Fibroblast of peridontal ligament (primary cell): ENCODE results near the gene RIPOR2.

ENCODE experiments used
- DNase-seq: peaks from one replicate; pipeline ENCODE4 v3.0.0-alpha.2; 2010; ENCODE audit errors: extremely low read depth

RIPOR2 gene, protein sequence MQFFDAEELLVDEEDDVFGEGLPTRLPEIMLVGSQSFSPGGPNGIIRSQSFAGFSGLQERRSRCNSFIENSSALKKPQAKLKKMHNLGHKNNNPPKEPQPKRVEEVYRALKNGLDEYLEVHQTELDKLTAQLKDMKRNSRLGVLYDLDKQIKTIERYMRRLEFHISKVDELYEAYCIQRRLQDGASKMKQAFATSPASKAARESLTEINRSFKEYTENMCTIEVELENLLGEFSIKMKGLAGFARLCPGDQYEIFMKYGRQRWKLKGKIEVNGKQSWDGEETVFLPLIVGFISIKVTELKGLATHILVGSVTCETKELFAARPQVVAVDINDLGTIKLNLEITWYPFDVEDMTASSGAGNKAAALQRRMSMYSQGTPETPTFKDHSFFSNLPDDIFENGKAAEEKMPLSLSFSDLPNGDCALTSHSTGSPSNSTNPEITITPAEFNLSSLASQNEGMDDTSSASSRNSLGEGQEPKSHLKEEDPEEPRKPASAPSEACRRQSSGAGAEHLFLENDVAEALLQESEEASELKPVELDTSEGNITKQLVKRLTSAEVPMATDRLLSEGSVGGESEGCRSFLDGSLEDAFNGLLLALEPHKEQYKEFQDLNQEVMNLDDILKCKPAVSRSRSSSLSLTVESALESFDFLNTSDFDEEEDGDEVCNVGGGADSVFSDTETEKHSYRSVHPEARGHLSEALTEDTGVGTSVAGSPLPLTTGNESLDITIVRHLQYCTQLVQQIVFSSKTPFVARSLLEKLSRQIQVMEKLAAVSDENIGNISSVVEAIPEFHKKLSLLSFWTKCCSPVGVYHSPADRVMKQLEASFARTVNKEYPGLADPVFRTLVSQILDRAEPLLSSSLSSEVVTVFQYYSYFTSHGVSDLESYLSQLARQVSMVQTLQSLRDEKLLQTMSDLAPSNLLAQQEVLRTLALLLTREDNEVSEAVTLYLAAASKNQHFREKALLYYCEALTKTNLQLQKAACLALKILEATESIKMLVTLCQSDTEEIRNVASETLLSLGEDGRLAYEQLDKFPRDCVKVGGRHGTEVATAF

DNA sequence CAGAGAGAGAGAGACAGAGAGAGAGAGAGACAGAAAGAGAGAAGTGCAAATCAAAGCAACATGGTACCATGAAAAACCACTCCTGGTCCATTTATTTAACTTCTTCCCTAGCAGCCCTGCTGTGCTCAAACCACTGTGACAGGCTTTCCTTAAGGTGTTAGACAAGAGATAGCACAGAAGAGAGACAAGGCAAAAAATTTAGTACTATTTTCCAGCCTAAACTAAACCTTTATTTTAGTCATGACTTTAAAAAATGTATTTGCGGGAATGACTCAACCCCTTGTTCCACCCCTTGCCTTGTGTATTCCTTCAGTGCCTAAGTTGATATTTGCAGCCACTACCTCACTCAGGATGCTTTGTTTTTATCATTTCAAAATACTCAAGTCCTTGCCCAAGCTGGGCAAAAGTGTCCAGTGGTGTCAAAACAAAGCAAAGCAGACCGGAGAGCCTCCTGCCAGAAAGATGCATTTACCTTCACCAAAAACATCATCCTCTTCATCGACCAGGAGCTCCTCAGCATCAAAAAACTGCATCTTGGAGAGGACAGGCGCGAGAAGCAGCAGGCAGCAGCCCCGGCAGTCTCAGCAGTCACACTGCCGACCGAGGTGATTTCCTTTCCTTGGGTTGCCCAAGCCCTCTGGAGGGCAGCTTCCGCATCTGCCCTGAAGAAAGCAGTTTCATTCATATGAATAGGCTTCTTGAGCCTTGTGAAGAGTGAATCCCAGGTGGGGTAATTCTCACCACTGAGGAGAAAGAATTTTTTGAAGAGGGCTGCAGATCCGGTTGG lies at the start of gene RIPOR2:
TSS of gene RIPOR2 (minus strand) at position 595 of the 787 bp plus-strand sequence. CDS start at position 533, 62 bp downstream.
- DNase-seq: no peak

DNA sequence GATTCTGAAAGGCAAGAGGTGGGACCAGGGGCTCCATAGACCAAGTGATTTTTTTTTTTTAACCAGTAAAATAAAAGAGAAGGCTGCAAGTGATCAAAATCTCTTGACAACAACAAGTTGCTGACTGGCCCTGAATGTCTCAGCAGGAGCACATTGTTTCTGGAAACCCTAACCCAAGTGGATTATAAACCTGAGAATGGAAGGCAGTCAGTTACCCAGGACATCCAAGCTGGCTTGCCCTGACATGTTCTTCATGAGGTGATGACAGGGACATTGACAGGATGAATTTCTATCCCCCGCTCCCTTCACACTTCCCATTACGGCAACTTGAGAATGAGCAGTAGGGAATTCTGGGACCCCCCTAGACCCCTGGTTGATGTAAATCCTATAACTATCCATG lies 49.6 kb upstream of the RIPOR2 start:
- no peak for DNase-seq

DNA sequence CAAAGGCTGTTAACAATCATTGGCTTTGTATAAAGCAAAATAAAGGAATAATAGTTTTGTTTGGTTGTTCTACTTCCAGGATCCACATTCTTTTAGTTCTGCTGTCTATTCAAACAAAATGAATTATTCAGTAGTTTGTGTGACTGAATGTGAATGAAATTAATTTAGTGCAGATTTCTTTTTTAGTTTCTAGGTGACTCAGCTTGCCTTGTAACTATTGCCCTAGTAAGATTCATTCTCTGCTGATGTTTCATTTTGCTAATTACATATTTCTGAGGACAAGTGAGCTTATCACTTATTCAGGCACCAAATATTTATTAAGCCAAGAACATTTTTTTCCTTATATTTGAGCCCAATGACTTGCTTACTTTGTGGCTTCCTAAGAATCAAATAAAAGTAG lies 46.5 kb upstream of the RIPOR2 start:
- DNase-seq: peak; percentile 15

DNA sequence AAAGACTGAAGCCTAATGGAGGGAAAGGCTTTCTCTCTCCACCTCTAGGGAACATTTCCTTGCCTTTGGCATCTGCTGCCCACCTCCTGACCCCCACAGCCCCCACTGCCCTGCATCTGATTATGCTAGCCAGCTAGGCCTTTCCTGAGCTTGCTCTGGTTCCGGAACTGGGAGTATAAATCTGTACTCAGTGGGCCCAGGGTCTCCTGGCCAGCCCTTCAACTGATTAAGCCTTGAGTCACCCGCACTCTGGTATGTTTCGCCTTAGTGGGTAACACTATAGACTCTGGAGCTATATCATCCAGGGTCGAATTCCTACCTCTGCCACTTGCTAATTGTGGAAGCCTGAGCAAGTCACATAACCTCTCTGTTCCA lies 45.6 kb upstream of the RIPOR2 start:
- no peak for DNase-seq

DNA sequence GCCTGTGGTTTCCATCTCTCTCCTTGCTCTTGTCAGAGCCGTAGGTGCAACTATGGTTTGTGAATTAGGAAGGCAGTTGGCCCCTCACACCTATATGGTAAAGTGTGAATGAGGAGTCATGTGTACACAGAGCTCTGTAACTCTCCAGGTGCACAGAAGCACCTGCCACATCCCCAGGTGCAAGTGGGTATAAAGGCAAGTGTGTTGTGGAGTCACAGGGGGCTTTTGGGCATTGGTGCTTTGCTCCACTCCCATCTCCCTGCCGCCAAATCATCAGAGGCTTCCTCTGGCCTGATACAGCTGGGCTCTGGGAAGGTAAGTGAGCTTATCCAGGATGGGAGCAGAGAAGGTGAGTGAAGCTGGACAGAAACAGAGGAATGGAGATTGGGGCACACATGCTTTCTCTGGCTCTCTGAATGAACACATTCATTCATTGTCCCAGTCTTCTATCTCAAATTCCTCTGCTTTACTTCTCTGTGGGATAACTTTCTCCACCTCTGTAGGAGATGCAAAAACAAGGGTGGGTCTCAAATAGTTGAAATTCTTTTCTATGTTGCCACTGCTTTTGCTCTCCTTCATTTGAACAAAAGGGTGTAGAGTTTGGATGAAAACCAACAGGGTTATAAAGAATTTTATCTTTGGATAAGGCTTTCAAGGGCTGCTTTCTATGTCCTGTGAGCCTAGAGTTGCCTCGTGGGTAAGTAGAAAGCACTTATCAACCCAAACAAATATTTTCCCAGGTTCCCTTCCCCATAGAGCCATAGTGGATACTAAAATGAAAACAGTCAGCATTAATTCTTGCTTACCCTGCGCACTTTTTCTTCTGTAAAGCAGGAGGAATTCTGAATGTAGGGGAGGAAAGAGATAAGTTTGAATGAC lies 45.0 kb upstream of the RIPOR2 start:
- DNase-seq: no peak

DNA sequence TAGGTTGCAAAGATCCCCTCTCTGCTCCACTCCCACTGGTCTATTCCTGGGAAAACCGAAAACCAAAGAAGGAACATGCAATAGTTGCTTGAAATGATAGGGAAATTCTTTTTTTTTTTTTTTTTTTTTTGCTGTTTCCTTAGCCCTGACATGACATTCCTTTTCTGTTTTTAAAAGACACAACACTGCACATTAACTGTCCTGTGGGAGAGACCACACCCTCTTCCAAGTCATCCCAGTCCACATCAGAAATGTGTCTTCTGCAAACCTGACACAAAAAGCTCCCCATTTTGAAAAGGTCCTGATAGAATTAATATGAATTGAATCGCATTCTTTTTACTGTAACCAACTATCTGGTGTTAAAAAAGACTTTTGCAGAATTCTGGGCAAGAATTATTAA lies 43.4 kb upstream of the RIPOR2 start:
- DNase-seq: no peak

DNA sequence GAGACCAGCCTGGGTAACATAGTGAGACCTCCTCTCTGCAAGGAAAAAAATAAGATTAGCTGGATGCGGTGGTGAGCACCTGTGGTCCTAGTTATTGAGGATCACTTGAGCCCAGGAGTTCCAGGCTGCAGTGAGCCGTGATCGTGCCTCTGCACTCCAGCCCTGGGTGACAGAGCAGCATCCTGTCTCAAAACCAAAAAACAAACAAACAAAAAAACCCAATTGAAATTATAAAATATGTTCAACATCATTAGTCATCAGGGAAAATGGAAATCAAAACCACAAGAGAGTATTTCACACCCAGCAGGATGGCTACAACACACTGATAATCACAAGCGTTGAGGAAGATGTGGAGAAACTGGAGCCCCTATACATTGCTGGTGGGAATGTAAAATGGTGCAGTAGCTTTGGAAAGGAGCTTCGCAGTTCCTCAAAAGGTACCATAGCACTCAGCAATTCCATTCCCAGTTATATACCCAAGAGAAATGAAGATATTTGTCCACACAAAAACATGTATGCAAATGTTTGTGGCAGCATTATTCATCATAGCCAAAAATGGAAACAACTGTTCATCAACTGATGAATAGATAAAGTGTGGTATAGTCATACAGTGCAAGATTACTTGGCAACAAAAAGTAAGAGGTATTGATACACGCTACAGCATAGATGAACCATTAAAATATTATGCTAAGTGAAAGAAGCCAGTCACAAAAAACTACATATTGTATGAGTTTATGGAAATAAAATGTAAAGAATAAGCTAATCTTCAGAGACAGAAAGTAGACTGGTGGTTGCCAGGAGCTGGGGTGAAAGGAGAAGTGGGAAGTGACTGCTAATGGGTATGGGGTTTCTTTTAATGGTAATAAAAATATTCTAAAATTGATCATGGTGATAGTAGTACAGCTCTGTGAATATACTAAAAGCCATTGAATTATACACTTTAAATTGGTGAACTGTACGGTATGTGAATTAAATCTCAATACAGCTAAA lies 38.7 kb upstream of the RIPOR2 start:
- no peak for DNase-seq

DNA sequence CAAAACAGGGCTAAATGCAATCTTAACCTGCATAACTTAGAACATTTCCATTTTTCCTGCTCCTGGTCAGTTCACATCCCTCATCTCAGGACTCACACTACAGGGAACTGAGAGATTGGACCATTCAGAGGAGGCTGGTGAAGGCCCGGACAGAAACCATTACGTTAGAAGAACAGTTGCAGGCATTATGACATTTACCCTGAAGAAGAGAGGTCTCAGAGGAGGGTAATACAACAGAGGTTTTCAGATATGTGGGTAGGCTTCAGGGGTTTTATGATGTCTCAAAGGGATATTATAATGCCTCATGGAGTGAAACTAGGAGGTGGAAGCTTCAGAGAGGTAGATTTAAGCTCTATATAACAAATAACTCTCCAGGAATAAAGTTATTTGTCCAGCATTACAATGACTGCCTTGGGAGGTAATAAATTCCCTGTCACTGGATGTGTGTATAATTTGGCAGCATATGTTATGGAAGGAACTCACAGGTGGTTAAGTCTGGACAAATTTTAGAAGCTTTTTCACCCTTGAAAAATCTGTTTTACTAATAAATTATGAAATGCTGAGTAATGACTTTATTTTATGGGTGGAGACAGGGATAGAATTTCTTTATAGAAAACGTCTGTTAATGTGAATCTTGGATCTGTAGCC lies 36.7 kb upstream of the RIPOR2 start:
- DNase-seq: no peak

DNA sequence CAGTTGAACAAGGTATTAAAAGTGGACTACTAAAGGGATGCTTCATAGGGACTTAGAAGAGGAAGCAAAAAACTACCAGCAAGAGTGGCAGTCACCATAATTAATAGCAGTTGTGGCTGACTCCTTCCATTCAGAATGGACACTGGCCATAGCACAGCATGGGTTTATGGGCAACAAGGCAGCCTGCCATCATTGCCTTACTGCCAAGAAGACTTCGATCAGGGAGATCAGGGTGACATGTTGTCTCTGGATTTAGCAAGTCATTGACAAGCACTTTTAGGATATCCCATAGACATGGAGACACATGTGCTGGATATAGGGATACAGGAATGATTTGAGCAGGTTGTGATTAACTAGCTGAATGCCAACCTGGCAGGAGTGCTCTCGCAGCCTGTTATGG lies 35.3 kb upstream of the RIPOR2 start:
- no peak for DNase-seq

DNA sequence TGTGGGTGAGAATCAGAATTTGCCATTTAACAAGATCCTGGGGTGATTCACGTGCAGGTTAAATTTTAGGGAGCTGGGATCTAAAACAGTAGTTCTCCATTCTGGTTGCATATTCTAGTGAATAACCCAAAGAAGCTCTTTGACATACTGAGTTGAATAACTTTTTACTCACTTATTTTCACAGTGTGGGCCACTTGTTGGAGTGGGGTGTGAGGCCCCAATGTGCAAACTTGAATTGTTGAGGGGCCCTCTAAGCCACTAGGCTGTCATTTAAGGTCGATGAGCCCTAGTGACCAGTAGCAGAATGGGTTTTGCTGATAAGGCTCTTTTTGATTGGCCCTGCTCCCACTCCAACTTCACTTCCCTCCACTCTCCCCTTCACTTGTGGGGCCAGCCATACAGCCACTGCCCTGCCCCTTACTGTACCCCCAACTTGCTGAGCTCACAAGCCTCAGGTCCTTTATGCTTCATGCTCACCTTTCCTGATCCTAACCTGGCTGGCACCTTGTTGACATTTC lies 33.6 kb upstream of the RIPOR2 start:
- DNase-seq: no peak

DNA sequence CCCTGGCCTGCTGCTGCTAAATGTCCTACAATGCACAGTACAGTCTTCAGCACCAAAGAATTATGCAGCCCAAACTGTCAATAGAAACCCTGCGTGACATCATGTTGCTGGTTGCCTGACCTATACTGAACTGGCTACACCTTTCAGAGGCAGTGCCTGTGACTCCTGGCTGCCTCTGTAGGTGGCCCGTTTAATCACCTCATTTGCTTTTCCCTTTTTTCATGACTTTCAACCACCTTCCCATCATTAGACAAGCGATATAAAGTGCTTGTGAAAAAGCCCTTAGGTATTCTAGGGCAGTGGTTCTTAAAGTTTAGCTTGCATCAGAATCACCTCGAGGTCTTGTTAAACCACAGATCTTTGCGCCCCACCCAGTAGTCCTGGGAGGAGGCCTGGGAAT lies 33.0 kb upstream of the RIPOR2 start:
- DNase-seq: no peak

DNA sequence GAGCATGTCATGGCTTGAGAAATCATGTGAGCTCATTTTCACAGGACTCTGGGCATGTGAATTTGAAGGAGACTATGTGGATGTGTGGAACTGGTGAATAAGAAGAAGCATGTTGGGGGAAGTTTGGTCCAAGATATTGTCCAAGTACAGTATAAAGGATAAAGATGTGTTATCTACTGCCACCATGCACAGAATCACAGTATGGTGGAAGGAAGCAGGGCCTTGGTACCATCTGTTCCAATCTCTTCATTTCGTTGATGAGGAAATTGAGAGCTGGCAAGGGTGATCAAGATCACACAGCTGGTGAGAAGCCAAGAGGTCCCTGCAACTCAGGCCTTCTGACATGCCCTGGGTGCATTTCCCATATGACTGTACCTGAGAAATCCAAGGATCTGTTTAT lies 31.5 kb upstream of the RIPOR2 start:
- DNase-seq: no peak

DNA sequence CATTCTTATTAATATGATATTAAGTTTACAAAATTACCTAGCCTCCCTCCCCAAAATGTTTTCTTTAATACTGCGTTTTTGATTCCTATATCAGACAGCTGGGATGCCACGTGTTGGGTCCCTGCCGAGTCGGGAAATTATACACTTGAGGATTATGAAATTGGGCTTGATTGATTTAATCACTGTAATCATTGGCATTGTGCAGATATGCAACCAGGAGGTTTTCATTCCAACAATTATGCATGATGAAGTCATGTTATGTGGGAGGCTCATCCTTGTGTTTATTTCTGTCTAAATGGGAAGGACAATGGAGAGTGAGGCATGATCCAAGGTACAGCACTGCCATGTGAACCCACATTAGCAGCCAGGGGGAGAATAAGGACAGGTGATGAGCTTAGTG lies 30.6 kb upstream of the RIPOR2 start:
- DNase-seq: no peak

DNA sequence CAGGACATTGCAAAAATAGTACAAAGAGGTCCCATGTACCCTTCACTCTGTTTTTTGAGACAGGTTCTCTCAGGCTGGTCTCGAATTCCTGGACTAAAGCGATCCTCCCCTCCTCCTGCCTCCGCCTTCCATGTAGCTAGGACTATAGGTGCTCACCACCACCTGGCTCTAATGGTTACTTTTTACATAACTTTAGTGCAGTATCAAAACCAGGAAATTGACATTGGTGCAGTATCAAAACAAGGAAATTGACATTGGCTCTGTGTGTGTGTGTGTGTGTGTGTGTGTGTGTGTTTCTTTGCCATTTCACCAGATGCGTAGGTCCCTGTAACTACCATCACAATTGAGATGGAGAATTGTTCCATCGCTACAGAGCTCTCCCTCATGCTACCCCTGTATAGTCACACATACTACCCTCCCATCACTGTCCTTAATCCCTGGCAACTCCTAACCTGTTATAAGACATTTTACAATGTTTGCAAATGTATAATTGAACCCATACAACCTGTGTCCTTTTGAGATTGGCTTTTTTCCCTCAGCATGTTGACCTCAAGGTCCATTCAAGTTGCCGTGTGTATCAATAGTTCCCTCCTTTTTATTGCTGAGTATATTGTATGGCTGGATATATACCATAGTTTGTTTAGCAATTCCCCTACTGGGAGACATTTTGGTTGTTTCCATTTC lies 28.3 kb upstream of the RIPOR2 start:
- no peak for DNase-seq

DNA sequence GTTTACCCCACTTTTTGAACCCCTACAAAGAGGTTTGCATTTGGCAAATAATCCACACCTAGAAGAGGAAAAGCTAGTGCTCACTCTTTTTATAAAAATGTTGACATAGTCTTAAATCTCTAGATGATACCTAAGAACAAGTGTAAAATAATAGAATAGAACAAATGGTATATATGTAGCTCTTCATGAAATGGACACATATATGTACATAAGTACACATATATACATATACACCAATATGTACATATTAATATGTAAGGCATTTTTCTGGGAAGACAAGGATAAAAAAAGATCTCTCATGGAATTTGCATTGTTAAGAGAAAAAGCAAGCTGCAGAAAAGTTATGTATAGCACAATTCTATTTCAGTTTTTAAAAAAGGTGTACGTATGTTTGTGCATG lies 27.6 kb upstream of the RIPOR2 start:
- DNase-seq: no peak

DNA sequence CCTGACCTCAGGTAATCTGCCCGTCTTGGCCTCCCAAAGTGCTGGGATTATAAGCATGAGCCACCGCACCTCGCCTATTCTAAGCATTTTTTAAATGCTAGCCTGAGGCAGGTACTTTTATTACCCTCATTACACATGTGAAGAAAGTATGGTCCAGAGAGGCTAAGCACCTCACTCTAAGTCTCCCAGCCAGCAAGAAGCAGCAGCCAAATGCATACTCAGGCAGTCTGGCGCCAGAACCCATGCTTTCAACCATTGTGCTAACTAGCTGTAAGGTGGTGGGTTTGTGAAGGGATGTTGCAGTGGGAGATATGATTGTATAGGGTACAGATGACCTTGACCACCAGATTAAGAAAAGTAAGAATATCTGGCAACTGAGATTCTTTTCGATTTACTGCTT lies 26.1 kb upstream of the RIPOR2 start:
- DNase-seq: no peak

DNA sequence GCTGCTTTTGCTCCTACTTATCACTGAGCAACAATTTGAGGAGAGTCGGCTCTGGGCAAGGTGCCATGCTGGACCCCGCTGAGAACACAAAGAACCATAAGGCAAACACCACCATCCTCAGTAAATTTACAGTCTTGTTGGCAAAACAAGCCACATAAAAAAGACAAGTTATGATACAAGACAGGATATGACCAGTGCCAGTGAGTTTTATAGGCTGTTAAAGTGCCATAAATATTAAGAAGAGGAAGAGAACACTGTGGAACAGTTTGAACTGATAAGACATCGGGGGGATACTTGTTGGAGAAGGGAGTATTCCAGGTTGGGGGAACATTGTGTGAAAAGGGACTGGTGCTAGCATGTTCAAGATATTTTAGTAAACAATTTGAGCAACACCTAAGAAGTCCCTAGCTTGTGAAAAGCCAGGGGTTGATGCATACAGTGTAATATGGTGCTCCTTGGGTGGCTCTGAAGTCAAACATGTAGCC lies 25.3 kb upstream of the RIPOR2 start:
- no peak for DNase-seq

DNA sequence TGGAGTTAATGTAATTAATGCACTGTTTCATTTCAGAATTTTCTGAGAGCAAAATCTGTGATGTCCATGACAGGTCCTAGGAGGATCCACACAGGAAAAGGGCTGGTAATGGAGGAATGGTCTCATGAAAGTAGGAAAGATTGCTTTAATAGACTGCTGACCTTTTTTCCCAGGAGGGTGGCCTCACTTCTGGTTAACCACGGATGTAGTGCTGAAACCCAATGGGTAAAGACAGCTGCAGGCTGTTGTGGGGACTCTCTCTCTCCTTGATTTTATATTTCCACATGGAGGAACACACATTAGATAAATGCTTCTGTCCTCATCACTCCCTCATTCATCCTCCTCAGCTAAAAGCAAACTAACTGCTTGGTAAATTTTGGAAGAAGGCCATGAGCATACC lies 23.6 kb upstream of the RIPOR2 start:
- no peak for DNase-seq
